Vein endothelial cell (primary cell): ENCODE measurements around the gene ZNF512. TPM values are rescaled to one million over a fixed set of nuclear protein-coding genes. Genes with fewer than 3 reads are reported as not detected.

Experiments
- small RNA-seq: library from RNA; depleted of rRNA; stranded (forward); fragments of <200 nt; gene quantifications from one replicate; pipeline ENCODE3, GENCODE V24; 2012
- total RNA-seq: library from RNA; depleted of rRNA; stranded (reverse); fragments of >200 nt; gene quantifications from 2 replicates; pipeline ENCODE4 v1.2.3, GENCODE V29; 2012

Gene ZNF512
- 23.5 and 44.5 TPM in 2 replicates for total RNA-seq

GRCh38 chr2:27582695-27583389, at the start of gene ZNF512:
ZNF512 (plus strand) TSS chr2:27583042; CDS start chr2:27583113, 71 bp downstream.

GRCh38 chr2:27628767-27629709, 46.2 kb downstream of the ZNF512 start, which contains the start of the genes CCDC121 and GPN1:
CCDC121 (minus strand) TSS chr2:27629012; CDS start chr2:27627799, 1,213 bp downstream.
GPN1 (plus strand) TSS chr2:27629050; CDS start chr2:27629059, 9 bp downstream.

GRCh38 chr2:27663285-27664153, 80.7 kb downstream of the ZNF512 start, which contains the start of the genes SLC4A1AP and SUPT7L:
SLC4A1AP (plus strand) TSS chr2:27663889; CDS start chr2:27663915, 26 bp downstream.
SUPT7L (minus strand) TSS chr2:27663614; CDS start chr2:27662192, 1,422 bp downstream.

Small RNA genes within 50 kb of the gene (small RNA-seq; reads per million reads assigned to genes)
- gene RF00340, result not detected

Other genes with a start within 250 kb of the ZNF512 start
- gene GTF3C2, start 226.3 kb upstream of the ZNF512 start, total RNA-seq, result 52.6 and 53.2 TPM in 2 replicates
- gene EIF2B4, start 212.7 kb upstream of the ZNF512 start, total RNA-seq, result 28.7 and 32.4 TPM in 2 replicates
- gene SNX17, start 212.4 kb upstream of the ZNF512 start, total RNA-seq, result 112 and 136 TPM in 2 replicates
- gene ZNF513, start 202.3 kb upstream of the ZNF512 start, total RNA-seq, result 8.6 and 11.1 TPM in 2 replicates
- 108 and 120 TPM in 2 replicates for gene PPM1G, start 173.5 kb upstream of the ZNF512 start, total RNA-seq
- 138 and 167 TPM in 2 replicates for gene NRBP1, start 154.4 kb upstream of the ZNF512 start, total RNA-seq
- gene KRTCAP3, start 140.7 kb upstream of the ZNF512 start, total RNA-seq, result not detected in 2 replicates
- 15.0 and 17.0 TPM in 2 replicates for gene IFT172, start 93.3 kb upstream of the ZNF512 start, total RNA-seq
- gene FNDC4, start 87.8 kb upstream of the ZNF512 start, total RNA-seq, result 30.6 and 36.6 TPM in 2 replicates
- gene GCKR, start 86.2 kb upstream of the ZNF512 start, total RNA-seq, result 0.98 and 3.2 TPM in 2 replicates
- gene CCDC121, start 46.0 kb downstream of the ZNF512 start, total RNA-seq, result 2.6 and 3.1 TPM in 2 replicates
- gene GPN1, start 46.0 kb downstream of the ZNF512 start, total RNA-seq, result 40.5 and 53.5 TPM in 2 replicates
- gene SUPT7L, start 80.6 kb downstream of the ZNF512 start, total RNA-seq, result 26.6 and 41.2 TPM in 2 replicates
- gene SLC4A1AP, start 80.8 kb downstream of the ZNF512 start, total RNA-seq, result 26.1 and 33.8 TPM in 2 replicates
- gene MRPL33, start 188.7 kb downstream of the ZNF512 start, total RNA-seq, result 76.3 and 105 TPM in 2 replicates